ENCODE data around the gene SCAF4. TPM values are rescaled to one million over a fixed set of nuclear protein-coding genes. Genes with fewer than 3 reads are reported as not detected.

The SCAF4 gene
- total and polyA plus RNA-seq, 10 of the 15 experiments (the other 5 are each of a cell fraction or from before 2014, with no cell fraction given), result 4.3 to 49.3 (median 16.0) TPM

GRCh38 chr21:31688603-31689368 lies 43.1 kb downstream of the SCAF4 start (continued):
- TF ChIP-seq, protein P1, sequence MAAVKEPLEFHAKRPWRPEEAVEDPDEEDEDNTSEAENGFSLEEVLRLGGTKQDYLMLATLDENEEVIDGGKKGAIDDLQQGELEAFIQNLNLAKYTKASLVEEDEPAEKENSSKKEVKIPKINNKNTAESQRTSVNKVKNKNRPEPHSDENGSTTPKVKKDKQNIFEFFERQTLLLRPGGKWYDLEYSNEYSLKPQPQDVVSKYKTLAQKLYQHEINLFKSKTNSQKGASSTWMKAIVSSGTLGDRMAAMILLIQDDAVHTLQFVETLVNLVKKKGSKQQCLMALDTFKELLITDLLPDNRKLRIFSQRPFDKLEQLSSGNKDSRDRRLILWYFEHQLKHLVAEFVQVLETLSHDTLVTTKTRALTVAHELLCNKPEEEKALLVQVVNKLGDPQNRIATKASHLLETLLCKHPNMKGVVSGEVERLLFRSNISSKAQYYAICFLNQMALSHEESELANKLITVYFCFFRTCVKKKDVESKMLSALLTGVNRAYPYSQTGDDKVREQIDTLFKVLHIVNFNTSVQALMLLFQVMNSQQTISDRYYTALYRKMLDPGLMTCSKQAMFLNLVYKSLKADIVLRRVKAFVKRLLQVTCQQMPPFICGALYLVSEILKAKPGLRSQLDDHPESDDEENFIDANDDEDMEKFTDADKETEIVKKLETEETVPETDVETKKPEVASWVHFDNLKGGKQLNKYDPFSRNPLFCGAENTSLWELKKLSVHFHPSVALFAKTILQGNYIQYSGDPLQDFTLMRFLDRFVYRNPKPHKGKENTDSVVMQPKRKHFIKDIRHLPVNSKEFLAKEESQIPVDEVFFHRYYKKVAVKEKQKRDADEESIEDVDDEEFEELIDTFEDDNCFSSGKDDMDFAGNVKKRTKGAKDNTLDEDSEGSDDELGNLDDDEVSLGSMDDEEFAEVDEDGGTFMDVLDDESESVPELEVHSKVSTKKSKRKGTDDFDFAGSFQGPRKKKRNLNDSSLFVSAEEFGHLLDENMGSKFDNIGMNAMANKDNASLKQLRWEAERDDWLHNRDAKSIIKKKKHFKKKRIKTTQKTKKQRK (IDR thresholded peaks at IDR 0.05; ENCODE audit: low read depth, low read length), result no peak

DNA sequence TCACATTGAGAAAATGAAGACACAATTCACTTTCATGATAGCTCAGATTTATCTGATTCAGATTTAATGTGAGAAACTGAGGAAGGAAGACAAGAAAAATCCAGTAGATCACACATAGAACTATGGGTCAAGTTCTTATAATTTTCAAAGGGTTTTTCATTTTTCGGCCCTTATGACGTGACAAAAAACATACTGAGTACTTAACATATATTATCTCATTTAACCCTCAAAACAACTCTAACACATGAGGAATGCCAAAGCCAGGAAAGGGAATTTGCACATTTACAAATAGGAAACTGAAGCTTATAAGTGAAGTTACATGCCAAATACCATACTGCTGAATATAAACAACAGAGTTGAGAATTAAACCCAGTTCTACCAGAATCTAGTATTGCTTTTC lies 44.8 kb downstream of the SCAF4 start:
- DNase-seq (ENCODE audit: low read depth, low spot score), result no peak
- Histone ChIP-seq H3K9me3 (replicated peaks; ENCODE audit: control insufficient read depth, insufficient read depth, low read length) (no peaks in the 10 kb centered on the region), H3K4me1 (ENCODE audit: control insufficient read depth, insufficient read depth, low read length) (no peaks in the 10 kb centered on the region), H2AFZ (ENCODE audit: control insufficient read depth, low read depth, low read length) (no peak overlapping the region), H4K20me1 (ENCODE audit: control insufficient read depth, insufficient read depth) (no peaks in the 10 kb centered on the region), H3K36me3 (ENCODE audit: control insufficient read depth in 2 of 2, insufficient read depth in 2 of 2, low read length in 1 of 2) (peaks cover 2 to 44% of the 10 kb centered on the region in 2 experiments), H3K79me2 (ENCODE audit: control insufficient read depth, insufficient read depth, low read length) (no peaks in the 10 kb centered on the region), H3K4me2 (ENCODE audit: control insufficient read depth, insufficient read depth) (no peak overlapping the region), H3K27ac (ENCODE audit: control insufficient read depth, insufficient read depth) (no peak overlapping the region), H3K9ac (ENCODE audit: control insufficient read depth, insufficient read depth, low read length) (no peak overlapping the region), H3K27me3 (replicated peaks in 1 of 2; ENCODE audit: control insufficient read depth in 2 of 2, insufficient read depth in 2 of 2, low read length in 1 of 2) (no peaks in the 10 kb centered on the region), H3K4me3 (no peak overlapping the region)
- ChIA-PET POLR2A (interaction anchor here (1.2 kb wide), 1 partner anchor 24 kb away, joined by 3 read pairs; no protein-coding TSS in a partner anchor), RAD21 (ENCODE audit: unreplicated experiment) (no interaction called here), SMC1A (ENCODE audit: uncharacterized antibody, unreplicated experiment) (interaction anchor here (1.1 to 1.4 kb wide), 2 partner anchors 16 to 148 kb away, joined by 3 read pairs; no protein-coding TSS in a partner anchor), CTCF (interaction anchor here (1.4 kb wide), 1 partner anchor 94 kb away, joined by 4 read pairs; no protein-coding TSS in a partner anchor)
- intact Hi-C loops (cut with micrococcal nuclease; ENCODE audit: unreplicated experiment) (no loop called here), in situ Hi-C loops (cut with MboI) (no loop called here)
- WGBS (ENCODE audit: insufficient coverage, insufficient replicate concordance, low lambda C conversion rate, missing lambda C conversion rate), result 100% methylated on average over 2 of the region's 2 CpGs
- ATAC-seq, result no peak
- FAIRE-seq, result no peak
- BruUV-seq (replicated peaks), result no TSS peak
- TF ChIP-seq, protein P2, sequence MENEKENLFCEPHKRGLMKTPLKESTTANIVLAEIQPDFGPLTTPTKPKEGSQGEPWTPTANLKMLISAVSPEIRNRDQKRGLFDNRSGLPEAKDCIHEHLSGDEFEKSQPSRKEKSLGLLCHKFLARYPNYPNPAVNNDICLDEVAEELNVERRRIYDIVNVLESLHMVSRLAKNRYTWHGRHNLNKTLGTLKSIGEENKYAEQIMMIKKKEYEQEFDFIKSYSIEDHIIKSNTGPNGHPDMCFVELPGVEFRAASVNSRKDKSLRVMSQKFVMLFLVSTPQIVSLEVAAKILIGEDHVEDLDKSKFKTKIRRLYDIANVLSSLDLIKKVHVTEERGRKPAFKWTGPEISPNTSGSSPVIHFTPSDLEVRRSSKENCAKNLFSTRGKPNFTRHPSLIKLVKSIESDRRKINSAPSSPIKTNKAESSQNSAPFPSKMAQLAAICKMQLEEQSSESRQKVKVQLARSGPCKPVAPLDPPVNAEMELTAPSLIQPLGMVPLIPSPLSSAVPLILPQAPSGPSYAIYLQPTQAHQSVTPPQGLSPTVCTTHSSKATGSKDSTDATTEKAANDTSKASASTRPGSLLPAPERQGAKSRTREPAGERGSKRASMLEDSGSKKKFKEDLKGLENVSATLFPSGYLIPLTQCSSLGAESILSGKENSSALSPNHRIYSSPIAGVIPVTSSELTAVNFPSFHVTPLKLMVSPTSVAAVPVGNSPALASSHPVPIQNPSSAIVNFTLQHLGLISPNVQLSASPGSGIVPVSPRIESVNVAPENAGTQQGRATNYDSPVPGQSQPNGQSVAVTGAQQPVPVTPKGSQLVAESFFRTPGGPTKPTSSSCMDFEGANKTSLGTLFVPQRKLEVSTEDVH (IDR thresholded peaks at IDR 0.05; ENCODE audit: low read depth, partially characterized antibody), result no peak
- TF ChIP-seq FOXM1 (IDR thresholded peaks at IDR 0.05; ENCODE audit: low read depth, low read length), result no peak
- no peak for TF ChIP-seq CBFB (IDR thresholded peaks at IDR 0.05; ENCODE audit: low read depth)
- TF ChIP-seq, protein P3, sequence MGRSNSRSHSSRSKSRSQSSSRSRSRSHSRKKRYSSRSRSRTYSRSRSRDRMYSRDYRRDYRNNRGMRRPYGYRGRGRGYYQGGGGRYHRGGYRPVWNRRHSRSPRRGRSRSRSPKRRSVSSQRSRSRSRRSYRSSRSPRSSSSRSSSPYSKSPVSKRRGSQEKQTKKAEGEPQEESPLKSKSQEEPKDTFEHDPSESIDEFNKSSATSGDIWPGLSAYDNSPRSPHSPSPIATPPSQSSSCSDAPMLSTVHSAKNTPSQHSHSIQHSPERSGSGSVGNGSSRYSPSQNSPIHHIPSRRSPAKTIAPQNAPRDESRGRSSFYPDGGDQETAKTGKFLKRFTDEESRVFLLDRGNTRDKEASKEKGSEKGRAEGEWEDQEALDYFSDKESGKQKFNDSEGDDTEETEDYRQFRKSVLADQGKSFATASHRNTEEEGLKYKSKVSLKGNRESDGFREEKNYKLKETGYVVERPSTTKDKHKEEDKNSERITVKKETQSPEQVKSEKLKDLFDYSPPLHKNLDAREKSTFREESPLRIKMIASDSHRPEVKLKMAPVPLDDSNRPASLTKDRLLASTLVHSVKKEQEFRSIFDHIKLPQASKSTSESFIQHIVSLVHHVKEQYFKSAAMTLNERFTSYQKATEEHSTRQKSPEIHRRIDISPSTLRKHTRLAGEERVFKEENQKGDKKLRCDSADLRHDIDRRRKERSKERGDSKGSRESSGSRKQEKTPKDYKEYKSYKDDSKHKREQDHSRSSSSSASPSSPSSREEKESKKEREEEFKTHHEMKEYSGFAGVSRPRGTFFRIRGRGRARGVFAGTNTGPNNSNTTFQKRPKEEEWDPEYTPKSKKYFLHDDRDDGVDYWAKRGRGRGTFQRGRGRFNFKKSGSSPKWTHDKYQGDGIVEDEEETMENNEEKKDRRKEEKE (IDR thresholded peaks at IDR 0.05), result no peak
- TF ChIP-seq SMAD1 (IDR thresholded peaks at IDR 0.05; ENCODE audit: low read depth, partially characterized antibody), result no peak
- TF ChIP-seq MAX (IDR thresholded peaks at IDR 0.05; ENCODE audit: low read depth, low read length), result no peak
- no peak for TF ChIP-seq STAT3 (IDR thresholded peaks at IDR 0.05; ENCODE audit: low read depth, low read length)
